BLaER1 treated with 17β-estradiol and CSF1 and Interleukin-3, amounts not matched to agents 10 nM and 100 nM (cell line): ENCODE data around the gene EIF2AK3.

ENCODE experiments used
- H3K27ac ChIP-seq, 11 experiments: shearing (Covaris generic); formaldehyde crosslinking; 2 replicates each; pipeline ENCODE4 v1.8.1; 2022
- H3K27me3 ChIP-seq, 11 experiments: shearing (Covaris generic); formaldehyde crosslinking; 2 replicates each; pipeline ENCODE4 v1.8.1; 2022
- H3K36me3 ChIP-seq, 11 experiments: shearing (Covaris generic); formaldehyde crosslinking; 2 replicates each; pipeline ENCODE4 v1.8.1; 2022
- H3K4me1 ChIP-seq, 10 experiments: shearing (Covaris generic); formaldehyde crosslinking; 2 replicates each; pipeline ENCODE4 v1.8.1; 2022
- H3K4me2 ChIP-seq, 11 experiments: shearing (Covaris generic); formaldehyde crosslinking; 2 replicates each; pipeline ENCODE4 v1.8.1; 2022
- H3K4me3 ChIP-seq, 10 experiments: shearing (Covaris generic); formaldehyde crosslinking; 2 replicates each; pipeline ENCODE4 v1.8.1; 2022
- H3K9ac ChIP-seq, 11 experiments: shearing (Covaris generic); formaldehyde crosslinking; 2 replicates each; pipeline ENCODE4 v1.8.1; 2022
- H3K9me3 ChIP-seq, 11 experiments: shearing (Covaris generic); formaldehyde crosslinking; replicated peaks in 1 of 11; 2 replicates each; pipeline ENCODE4 v1.8.1; 2022
- H4K20me1 ChIP-seq, 11 experiments: shearing (Covaris generic); formaldehyde crosslinking; 2 replicates each; pipeline ENCODE4 v1.8.1; 2022
- Cebpa-rat ChIP-seq, 11 experiments: shearing (Covaris generic); IDR thresholded peaks; 2 replicates each; pipeline ENCODE4 v1.8.1; 2022

Gene EIF2AK3

DNA sequence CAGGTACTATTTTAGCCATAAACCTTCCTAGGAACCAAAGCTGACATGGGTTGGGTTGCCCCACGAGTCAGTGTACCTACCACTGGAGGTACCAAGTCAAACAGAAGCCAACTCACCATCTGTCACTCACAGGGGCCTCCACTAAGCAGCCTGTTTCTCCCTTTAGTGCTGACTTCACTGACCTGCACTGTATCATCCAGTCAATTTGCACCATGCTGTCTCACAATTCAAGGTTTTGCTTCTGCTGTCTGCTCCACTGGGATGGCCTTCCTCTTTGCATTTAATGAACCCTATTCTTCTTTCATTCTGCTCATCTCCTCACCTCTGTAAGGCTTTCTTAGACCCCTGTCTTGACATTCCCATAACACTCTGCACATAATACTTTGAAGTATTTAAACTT lies 47.2 kb downstream of the EIF2AK3 start:
- H3K27ac ChIP-seq, result no peak overlapping the region
- no peaks in the 10 kb centered on the region for H3K4me1 ChIP-seq
- no peaks in the 10 kb centered on the region for H3K9me3 ChIP-seq
- H3K4me3 ChIP-seq, result no peak overlapping the region
- H4K20me1 ChIP-seq, result 0 out of 22 replicates have a peak, but pooled peaks cover 0 to under 1% (median 0%) of the 10 kb centered on the region in 11 experiments
- peaks cover 65 to 100% (median 95%) of the 10 kb centered on the region in 11 experiments for H3K36me3 ChIP-seq
- H3K9ac ChIP-seq, result no peak overlapping the region
- H3K27me3 ChIP-seq, result no peaks in the 10 kb centered on the region
- TF ChIP-seq Cebpa-rat (IDR thresholded peaks at IDR 0.05), result no peak
- H3K4me2 ChIP-seq, result no peak overlapping the region

DNA sequence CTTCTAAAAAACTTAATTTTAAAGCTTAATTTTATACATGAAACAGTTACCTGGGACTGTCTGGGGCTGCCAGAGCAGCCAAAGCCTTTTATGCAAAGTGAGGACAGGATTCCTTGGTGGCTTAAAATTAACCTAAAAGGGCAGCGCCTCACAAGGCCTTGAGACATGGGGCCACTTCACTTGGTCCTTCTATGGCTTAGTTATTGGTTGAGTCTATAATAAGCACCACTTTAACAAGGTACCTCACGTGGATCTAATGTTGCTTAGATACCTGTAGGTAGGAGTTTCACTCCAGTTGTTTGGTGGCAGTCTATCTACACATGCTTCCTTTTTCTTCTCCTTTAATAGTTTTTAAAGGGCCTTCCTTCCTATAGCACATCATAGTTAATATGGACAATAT lies 51.6 kb downstream of the EIF2AK3 start:
- Histone ChIP-seq H3K9ac (no peak overlapping the region), H3K4me1 (no peaks in the 10 kb centered on the region), H3K9me3 (no peaks in the 10 kb centered on the region), H3K27me3 (no peaks in the 10 kb centered on the region), H3K4me2 (no peak overlapping the region), H4K20me1 (peaks cover 0 to 8% (median 0%) of the 10 kb centered on the region in 11 experiments; a peak in 3 of 22 replicates), H3K36me3 (peaks cover 69 to 100% (median 97%) of the 10 kb centered on the region in 11 experiments), H3K27ac (no peak overlapping the region), H3K4me3 (no peak overlapping the region)
- TF ChIP-seq Cebpa-rat (IDR thresholded peaks at IDR 0.05), result no peak

DNA sequence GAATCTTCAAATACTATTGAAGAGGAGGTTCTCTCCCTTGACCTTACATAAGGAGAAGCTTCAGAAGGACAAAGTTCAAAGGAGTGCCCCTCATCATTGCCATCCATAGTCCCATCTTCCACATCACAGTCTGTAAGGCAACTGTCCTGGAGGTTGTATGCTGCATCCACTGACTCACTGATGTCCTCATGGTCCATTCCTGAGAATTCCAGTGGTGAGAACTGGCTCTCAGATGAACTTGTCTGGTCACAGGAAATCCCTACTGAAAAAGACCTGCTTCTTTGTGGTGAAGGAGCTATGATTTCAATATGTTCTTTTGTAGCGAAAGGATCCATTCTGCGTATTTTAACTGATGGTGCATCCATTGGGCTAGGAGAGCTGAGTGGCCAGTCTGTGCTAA lies 52.2 kb downstream of the EIF2AK3 start:
- Histone ChIP-seq H3K4me3 (no peak overlapping the region), H3K27ac (no peak overlapping the region), H3K9ac (no peak overlapping the region), H3K4me2 (no peak overlapping the region), H3K36me3 (peaks cover 69 to 100% (median 97%) of the 10 kb centered on the region in 11 experiments), H4K20me1 (peaks cover 0 to 10% (median 0%) of the 10 kb centered on the region in 11 experiments; a peak in 3 of 22 replicates), H3K4me1 (no peaks in the 10 kb centered on the region), H3K27me3 (no peaks in the 10 kb centered on the region), H3K9me3 (no peaks in the 10 kb centered on the region)
- no peak for TF ChIP-seq Cebpa-rat (IDR thresholded peaks at IDR 0.05)

DNA sequence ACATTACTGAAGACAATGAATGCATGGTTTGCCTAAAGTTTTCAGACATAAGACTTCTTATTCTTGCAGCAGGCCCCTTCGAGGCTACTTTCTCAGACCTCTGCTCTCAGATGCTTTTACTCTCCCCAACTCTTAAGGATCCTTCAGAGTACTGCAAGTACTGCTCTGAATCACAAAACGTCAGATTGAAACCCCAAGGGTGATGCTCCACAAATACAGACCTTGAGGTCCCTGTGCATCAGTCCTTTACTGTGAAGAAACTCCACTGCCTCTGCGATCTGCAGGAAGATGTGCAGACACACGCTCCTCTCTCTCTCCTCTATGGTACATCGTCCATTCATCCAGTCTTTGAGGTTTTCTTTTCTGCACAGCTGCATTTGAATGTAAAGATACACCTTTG lies 52.8 kb downstream of the EIF2AK3 start:
- no peak overlapping the region for H3K27ac ChIP-seq

DNA sequence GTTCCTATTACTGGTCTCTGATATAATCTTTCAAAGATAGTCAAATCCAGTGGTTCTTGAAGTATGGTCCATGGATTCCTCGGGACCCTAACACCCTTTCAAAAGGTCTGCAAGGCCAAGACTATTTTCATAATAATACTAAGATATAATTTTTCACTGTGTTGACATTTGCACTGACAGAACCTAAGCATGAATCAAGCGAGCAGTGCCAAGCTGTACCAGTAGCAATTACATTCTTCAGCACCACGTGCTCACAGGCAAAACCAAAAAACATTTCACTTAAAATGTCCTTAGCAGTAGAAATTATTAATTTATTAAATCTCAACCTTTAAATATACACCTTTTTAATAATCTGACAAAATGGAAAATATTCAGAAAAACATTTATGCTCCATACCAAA lies 59.1 kb downstream of the EIF2AK3 start:
- Histone ChIP-seq H3K4me2 (no peak overlapping the region), H3K9ac (no peak overlapping the region), H4K20me1 (peaks cover 0 to 10% (median 0%) of the 10 kb centered on the region in 11 experiments; a peak in 4 of 22 replicates), H3K4me1 (peaks cover 3 to 23% (median 12%) of the 10 kb centered on the region in 10 experiments; a peak in 17 of 20 replicates), H3K4me3 (no peak overlapping the region), H3K27me3 (no peaks in the 10 kb centered on the region), H3K27ac (no peak overlapping the region), H3K36me3 (peaks cover 50 to 90% (median 81%) of the 10 kb centered on the region in 11 experiments), H3K9me3 (no peaks in the 10 kb centered on the region)
- TF ChIP-seq Cebpa-rat (IDR thresholded peaks at IDR 0.05), result no peak

More for the DNA sequence above, 52.8 kb downstream of the EIF2AK3 start:
- no peaks in the 10 kb centered on the region for H3K27me3 ChIP-seq
- H3K36me3 ChIP-seq, result peaks cover 68 to 100% (median 98%) of the 10 kb centered on the region in 11 experiments
- no peaks in the 10 kb centered on the region for H3K4me1 ChIP-seq
- TF ChIP-seq Cebpa-rat (IDR thresholded peaks at IDR 0.05), result no peak
- no peak overlapping the region for H3K4me3 ChIP-seq
- peaks cover 0 to 10% (median 0%) of the 10 kb centered on the region in 11 experiments; a peak in 3 of 22 replicates for H4K20me1 ChIP-seq
- H3K9me3 ChIP-seq, result no peaks in the 10 kb centered on the region
- H3K9ac ChIP-seq, result no peak overlapping the region
- no peak overlapping the region for H3K4me2 ChIP-seq

DNA sequence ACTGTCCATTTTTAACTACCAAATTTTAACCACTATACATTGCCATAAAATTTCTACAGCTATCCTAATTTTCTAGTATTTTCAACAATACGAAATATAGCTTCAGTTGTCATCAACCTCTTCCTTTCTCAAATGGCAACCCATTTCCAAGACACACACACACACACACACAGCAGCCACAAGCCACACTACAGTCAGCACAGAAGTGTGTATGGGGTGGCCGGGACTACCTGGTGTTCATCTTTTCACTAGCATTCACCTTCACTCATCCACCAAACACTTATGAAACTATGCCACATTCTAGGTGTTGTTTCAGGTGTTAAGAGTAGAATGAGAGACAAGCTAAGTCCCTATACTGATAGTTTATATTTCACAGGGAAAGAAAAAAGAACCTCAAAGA lies 62.9 kb downstream of the EIF2AK3 start:
- Histone ChIP-seq H3K4me2 (peak overlapping the region in 4 of 11 experiments; percentile 11 to 30 (median 18); a peak in 3 of 22 replicates), H4K20me1 (no peaks in the 10 kb centered on the region; a peak in 3 of 22 replicates), H3K4me3 (no peak overlapping the region), H3K9ac (no peak overlapping the region), H3K9me3 (peaks cover 0 to 8% (median 0%) of the 10 kb centered on the region in 11 experiments; a peak in 2 of 22 replicates), H3K27ac (no peak overlapping the region), H3K27me3 (no peaks in the 10 kb centered on the region), H3K4me1 (peaks cover 5 to 59% (median 34%) of the 10 kb centered on the region in 10 experiments; a peak in 17 of 20 replicates), H3K36me3 (peaks cover 37 to 88% (median 74%) of the 10 kb centered on the region in 11 experiments)
- TF ChIP-seq Cebpa-rat (IDR thresholded peaks at IDR 0.05), result no peak

DNA sequence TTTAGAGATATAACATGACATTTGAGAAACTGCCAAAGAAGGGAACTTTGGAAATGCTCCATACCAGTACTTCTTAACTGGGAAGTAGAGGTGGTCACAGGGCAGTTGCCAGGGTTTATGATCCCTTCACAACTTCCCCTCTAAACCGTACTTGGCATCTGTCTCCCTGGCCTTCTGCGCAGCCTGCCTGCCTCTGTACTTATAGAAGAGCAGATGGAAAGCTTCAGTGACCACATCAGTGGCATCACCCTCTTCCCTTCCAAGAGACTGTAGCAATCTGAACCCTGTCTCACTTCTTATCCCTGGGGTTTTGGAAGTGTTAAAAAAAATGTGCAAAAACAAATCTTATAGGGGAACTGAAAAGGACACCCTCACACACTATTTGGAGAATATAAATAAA lies 64.1 kb downstream of the EIF2AK3 start:
- Histone ChIP-seq H3K36me3 (peaks cover 36 to 88% (median 74%) of the 10 kb centered on the region in 11 experiments), H3K4me2 (peak overlapping the region in 7 of 11 experiments; percentile 4 to 58 (median 38); a peak in 11 of 22 replicates)

DNA sequence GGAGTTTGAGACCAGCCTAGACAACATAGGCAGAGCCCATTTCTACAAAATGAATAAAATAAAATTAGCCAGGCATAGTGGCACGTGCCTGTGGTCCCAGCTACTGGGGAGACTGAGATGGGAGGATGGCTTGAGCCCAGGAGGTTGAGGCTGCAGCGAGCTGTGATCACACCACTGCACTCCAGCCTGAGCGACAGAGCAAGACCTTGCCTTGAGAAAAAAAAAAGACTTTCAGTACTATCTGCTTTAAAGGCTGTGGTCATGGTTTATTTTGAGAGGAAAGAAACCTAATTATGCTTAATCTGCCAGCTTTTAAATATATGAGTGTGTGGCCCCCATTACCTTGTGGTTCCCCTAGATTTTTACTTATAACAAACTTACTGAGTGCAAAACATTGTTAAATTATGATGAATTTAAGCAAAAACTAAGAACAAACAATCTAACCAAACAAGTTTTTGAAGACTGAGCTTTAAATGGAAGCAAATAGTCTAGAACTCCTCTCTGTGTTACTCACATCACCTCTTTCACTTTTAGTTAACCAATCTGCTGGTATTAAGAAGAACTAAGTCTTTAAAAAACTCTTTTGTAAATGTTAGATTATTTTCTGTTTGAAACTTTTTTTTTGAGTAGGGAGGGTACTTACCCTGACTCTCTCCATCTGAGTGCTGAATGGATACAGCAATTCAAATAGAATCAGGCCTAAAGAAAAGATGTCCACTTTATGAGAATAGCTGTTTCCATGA lies 65.4 kb downstream of the EIF2AK3 start:
- Histone ChIP-seq H4K20me1 (no peaks in the 10 kb centered on the region; a peak in 3 of 22 replicates), H3K4me3 (no peak overlapping the region), H3K9me3 (peaks cover 0 to 8% (median 0%) of the 10 kb centered on the region in 11 experiments; a peak in 2 of 22 replicates), H3K27ac (no peak overlapping the region; a peak in 2 of 22 replicates), H3K9ac (no peak overlapping the region), H3K4me1 (peaks cover 5 to 61% (median 34%) of the 10 kb centered on the region in 10 experiments; a peak in 17 of 20 replicates), H3K4me2 (peak overlapping the region in 5 of 11 experiments; percentile 8 to 58 (median 23); a peak in 5 of 22 replicates), H3K36me3 (peaks cover 42 to 88% (median 75%) of the 10 kb centered on the region in 11 experiments), H3K27me3 (no peaks in the 10 kb centered on the region)
- TF ChIP-seq Cebpa-rat (IDR thresholded peaks at IDR 0.05), result no peak

More for the DNA sequence above, 64.1 kb downstream of the EIF2AK3 start:
- Histone ChIP-seq H3K9me3 (peaks cover 0 to 8% (median 0%) of the 10 kb centered on the region in 11 experiments; a peak in 2 of 22 replicates), H3K27ac (peak overlapping the region in 2 of 11 experiments; percentile 27; a peak in 2 of 22 replicates), H4K20me1 (no peaks in the 10 kb centered on the region; a peak in 3 of 22 replicates), H3K4me1 (peaks cover 5 to 61% (median 34%) of the 10 kb centered on the region in 10 experiments; a peak in 17 of 20 replicates), H3K27me3 (no peaks in the 10 kb centered on the region), H3K4me3 (no peak overlapping the region), H3K9ac (no peak overlapping the region)
- TF ChIP-seq Cebpa-rat (IDR thresholded peaks at IDR 0.05), result no peak

DNA sequence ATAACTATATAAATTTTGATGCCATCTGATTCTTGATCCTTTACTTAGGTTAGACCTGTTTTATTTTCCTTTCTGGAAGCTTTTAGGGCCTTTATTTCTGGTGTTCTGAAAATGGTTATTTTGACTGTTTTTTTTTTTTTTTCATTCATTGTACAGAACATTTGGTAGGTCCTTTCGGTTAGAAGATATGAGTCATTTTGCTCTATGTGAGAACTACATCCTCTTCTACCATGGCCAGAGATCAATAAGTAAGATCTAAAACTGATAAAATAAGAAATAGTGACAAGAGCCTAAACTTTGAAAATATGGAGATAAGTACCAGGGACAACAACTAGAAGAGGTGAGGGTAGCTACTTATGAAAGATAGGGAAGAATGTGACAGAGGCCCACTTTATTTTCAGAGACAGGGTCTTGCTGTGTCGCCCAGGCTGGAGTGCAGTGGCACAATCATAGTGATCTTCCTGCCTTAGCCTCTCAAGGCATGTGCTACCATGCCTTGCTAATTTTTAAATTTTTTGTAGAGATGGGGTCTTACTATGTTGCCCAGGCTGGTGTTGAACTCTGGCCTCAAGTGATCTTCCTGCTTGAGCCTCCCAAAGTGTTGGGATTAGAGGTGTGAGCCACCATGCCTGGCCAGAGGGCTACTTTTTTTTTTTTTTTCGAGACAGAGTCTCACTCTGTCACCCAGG lies 66.5 kb downstream of the EIF2AK3 start:
- no peak overlapping the region for H3K27ac ChIP-seq
- H3K27me3 ChIP-seq, result no peaks in the 10 kb centered on the region
- peaks cover 44 to 88% (median 71%) of the 10 kb centered on the region in 11 experiments for H3K36me3 ChIP-seq
- peak overlapping the region in 5 of 11 experiments; percentile 20 to 58 (median 29); a peak in 6 of 22 replicates for H3K4me2 ChIP-seq
- H3K9ac ChIP-seq, result no peak overlapping the region
- H3K4me3 ChIP-seq, result no peak overlapping the region
- TF ChIP-seq Cebpa-rat (IDR thresholded peaks at IDR 0.05), result no peak
- H3K4me1 ChIP-seq, result peaks cover 14 to 61% (median 34%) of the 10 kb centered on the region in 10 experiments
- peaks cover 0 to 8% (median 0%) of the 10 kb centered on the region in 11 experiments; a peak in 2 of 22 replicates for H3K9me3 ChIP-seq
- H4K20me1 ChIP-seq, result no peaks in the 10 kb centered on the region; a peak in 3 of 22 replicates
